Esophagus squamous epithelium (tissue), 5 donors: ENCODE data around the gene VPS4B. TPM values are rescaled to one million over a fixed set of nuclear protein-coding genes. Genes with fewer than 3 reads are reported as not detected.

Experiments
- DNase-seq: peaks from one replicate; lab custom pipeline; 2025; lab: John Stamatoyannopoulos, UW
- H3K27ac ChIP-seq, 4 donors: fragments of 200-600 bp; sonication (generic); one replicate each; pipeline ENCODE4 v1.5.1; 2016 to 2019; ENCODE audit warnings: mild to moderate bottlenecking in 1 of 4
- H3K27me3 ChIP-seq, 4 donors: fragments of 200-600 bp; sonication (generic); 1 replicate in 3 of 4; 2 replicates in 1 of 4; pipeline versions ENCODE4 v1.5.1 to v1.6.0; 2017 to 2021; ENCODE audit warnings: antibody characterized with exemption in 1 of 4
- H3K36me3 ChIP-seq, 3 donors: fragments of 200-600 bp; sonication (generic); one replicate each; pipeline ENCODE4 v1.5.1; 2016 to 2019
- H3K4me1 ChIP-seq, 3 donors: fragments of 200-600 bp; sonication (generic); one replicate each; pipeline ENCODE4 v1.5.1; 2017 to 2019
- H3K4me3 ChIP-seq, 4 donors: fragments of 200-600 bp; sonication (generic); 1 replicate in 3 of 4; 2 replicates in 1 of 4; pipeline ENCODE4 v1.5.1; 2016 to 2019; ENCODE audit warnings: mild to moderate bottlenecking in 2 of 4, moderate library complexity in 1 of 4
- H3K9me3 ChIP-seq, 3 donors: fragments of 200-600 bp; sonication (generic); one replicate each; pipeline ENCODE4 v1.5.1; 2016 to 2019
- CTCF ChIP-seq, 6 experiments: fragments of 450-650 bp in 4 of 6; fragments of 200-600 bp in 2 of 6; sonication (generic) in 2 of 6; IDR thresholded peaks; one replicate each; pipeline ENCODE4 v1.5.1; 2016 to 2019; ENCODE audit warnings: antibody characterized with exemption in 6 of 6, mild to moderate bottlenecking in 4 of 6, moderate library complexity in 4 of 6
- POLR2A ChIP-seq, 4 donors: fragments of 450-650 bp; IDR thresholded peaks; one replicate each; pipeline ENCODE4 v1.6.1; 2017; ENCODE audit warnings: antibody characterized with exemption in 4 of 4, mild to moderate bottlenecking in 4 of 4, moderate library complexity in 3 of 4
- WGBS, 2 donors: methylation state at CpG; one replicate each; pipeline ENCODE4 v1.1.5; 2018; 5-methylcytosine and 5-hydroxymethylcytosine counted together
- intact Hi-C: fragments of 100-400 bp; cut with DNase I; formaldehyde crosslinking; loops from one replicate; pipeline ENCODE4 v1.15.0; 2022
- total RNA-seq, 4 donors: library from RNA; depleted of rRNA; stranded (reverse); fragments of >200 nt; gene quantifications; one replicate each; pipeline ENCODE4 v1.1.0, GENCODE V29; 2016
- donor health status: DM: yes; HTN: yes; CAD: no.

The VPS4B gene
- total RNA-seq, 4 donors from 2014 or later = 68.5 to 92.1 (median 76.5) TPM

- WGBS, 2 donors = 30 to 35% methylated on average over 9 of the region's 9 CpGs
- H3K9me3 ChIP-seq = no peaks in the 10 kb centered on the region
- no peaks in the 10 kb centered on the region for H3K36me3 ChIP-seq
- no peaks in the 10 kb centered on the region for H3K27me3 ChIP-seq
- H3K27ac ChIP-seq = peak overlapping the region in 2 of 4 donors; percentile 13 to 44
- intact Hi-C loops = no loop called here
- peaks cover 0 to 38% (median 10%) of the 10 kb centered on the region in 3 donors for H3K4me1 ChIP-seq
- TF ChIP-seq CTCF (IDR thresholded peaks at IDR 0.05) (no peak), POLR2A (IDR thresholded peaks at IDR 0.05) (no peak)
- H3K4me3 ChIP-seq = no peak overlapping the region
- no peak for DNase-seq
Observed at GRCh38 chr18:63451799-63452660, 29.8 kb upstream of the VPS4B start.

GRCh38 chr18:63449426-63449825 lies 27.1 kb upstream of the VPS4B start:
- H3K27me3 ChIP-seq = no peaks in the 10 kb centered on the region
- intact Hi-C loops = no loop called here

GRCh38 chr18:63447066-63447465 lies 24.8 kb upstream of the VPS4B start:
- TF ChIP-seq CTCF (IDR thresholded peaks at IDR 0.05) (no peak), POLR2A (IDR thresholded peaks at IDR 0.05) (no peak)

More at GRCh38 chr18:63449426-63449825, 27.1 kb upstream of the VPS4B start:
- no peak for DNase-seq
- no peak overlapping the region for H3K27ac ChIP-seq
- H3K9me3 ChIP-seq = no peaks in the 10 kb centered on the region
- no peak overlapping the region for H3K4me3 ChIP-seq
- H3K36me3 ChIP-seq = no peaks in the 10 kb centered on the region
- WGBS, 2 donors = 84 to 88% methylated on average over 4 of the region's 4 CpGs
- TF ChIP-seq POLR2A (IDR thresholded peaks at IDR 0.05) = no peak
- no peak for TF ChIP-seq CTCF (IDR thresholded peaks at IDR 0.05)
- H3K4me1 ChIP-seq = peaks cover 0 to 57% (median 11%) of the 10 kb centered on the region in 3 donors

DNA sequence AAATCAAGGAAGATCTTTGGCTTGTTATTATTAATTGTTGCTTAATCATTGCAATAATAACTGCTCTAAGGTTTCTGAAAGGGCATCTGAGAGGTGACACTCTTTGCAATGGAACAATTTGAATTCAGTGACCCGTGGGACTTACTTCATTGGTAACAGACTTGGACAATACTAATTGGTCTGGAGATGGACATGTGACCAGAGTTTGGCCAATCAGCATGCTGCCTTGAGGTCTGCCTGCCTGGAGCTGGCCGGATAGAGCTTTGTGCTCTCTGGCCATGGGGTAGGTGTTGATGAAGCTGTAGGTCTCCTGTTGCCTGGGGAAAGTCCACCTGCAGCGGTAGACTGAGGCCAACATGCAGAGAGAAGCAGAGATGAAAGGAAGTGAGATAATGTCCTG lies 24.0 kb upstream of the VPS4B start:
- no peak for DNase-seq
- peaks cover 0 to 51% (median 10%) of the 10 kb centered on the region in 3 donors for H3K4me1 ChIP-seq
- H3K9me3 ChIP-seq = no peaks in the 10 kb centered on the region
- H3K4me3 ChIP-seq = no peak overlapping the region
- 79 to 83% methylated on average over 2 to 3 of the region's 3 CpGs for WGBS, 2 donors
- intact Hi-C loops = no loop called here
- peak overlapping the region in 3 of 4 donors; percentile 22 to 95 (median 89) for H3K27ac ChIP-seq
- no peaks in the 10 kb centered on the region for H3K36me3 ChIP-seq
- H3K27me3 ChIP-seq = no peaks in the 10 kb centered on the region
- TF ChIP-seq CTCF (IDR thresholded peaks at IDR 0.05) (no peak), POLR2A (IDR thresholded peaks at IDR 0.05) (no peak)

More at GRCh38 chr18:63447066-63447465, 24.8 kb upstream of the VPS4B start:
- Histone ChIP-seq H3K4me3 (no peak overlapping the region), H3K9me3 (no peaks in the 10 kb centered on the region), H3K27ac (peak overlapping the region in 2 of 4 donors; percentile 21 to 89), H3K27me3 (no peaks in the 10 kb centered on the region), H3K4me1 (peaks cover 0 to 59% (median 12%) of the 10 kb centered on the region in 3 donors), H3K36me3 (no peaks in the 10 kb centered on the region)
- intact Hi-C loops = no loop called here
- 57 to 84% methylated on average over 4 to 5 of the region's 5 CpGs for WGBS, 2 donors
- no peak for DNase-seq

- DNase-seq = no peak
- intact Hi-C loops = no loop called here
- no peak for TF ChIP-seq CTCF (IDR thresholded peaks at IDR 0.05)
- TF ChIP-seq POLR2A (IDR thresholded peaks at IDR 0.05) = no peak
- Histone ChIP-seq H3K4me3 (no peak overlapping the region), H3K27me3 (no peaks in the 10 kb centered on the region), H3K27ac (peak overlapping the region; percentile 82 to 95 (median 86)), H3K36me3 (no peaks in the 10 kb centered on the region), H3K4me1 (peaks cover 0 to 54% (median 10%) of the 10 kb centered on the region in 3 donors), H3K9me3 (no peaks in the 10 kb centered on the region)
- 32 to 44% methylated on average over 1 to 2 of the region's 2 CpGs for WGBS, 2 donors
Observed at GRCh38 chr18:63445037-63445436, 22.8 kb upstream of the VPS4B start.
